CD14-positive monocyte (primary cell): ENCODE results near the gene DPCD. TPM values are rescaled to one million over a fixed set of nuclear protein-coding genes. Genes with fewer than 3 reads are reported as not detected.

Source experiments
- DNase-seq, 3 donors: peaks; one replicate each; pipeline ENCODE4 v3.0.0-alpha.2; 2011 to 2022
- H2AFZ ChIP-seq: 2 replicates; pipeline ENCODE4 v1.6.0; 2012; ENCODE audit warnings: mild to moderate bottlenecking, low read depth, low read length, inconsistent platforms; ENCODE audit not compliant: insufficient read depth, poor library complexity, severe bottlenecking
- H3K27ac ChIP-seq, 2 donors: 1 replicate in 1 of 2; 2 replicates in 1 of 2; pipeline ENCODE4 v1.5.1; 2012 to 2013; ENCODE audit warnings: low read length in 2 of 2, control low read depth in 1 of 2, inconsistent platforms in 1 of 2, low read depth in 1 of 2, mild to moderate bottlenecking in 1 of 2
- H3K27me3 ChIP-seq, 2 donors: one replicate each; pipeline versions ENCODE4 v1.6.0 to v1.6.1; 2011 to 2013; ENCODE audit warnings: low read length in 2 of 2; ENCODE audit not compliant: control insufficient read depth in 2 of 2, insufficient read depth in 2 of 2
- H3K36me3 ChIP-seq, 2 donors: replicated peaks in 1 of 2; 1 replicate in 1 of 2; 2 replicates in 1 of 2; pipeline versions ENCODE4 v1.5.1 to v1.6.1; 2012 to 2013; ENCODE audit warnings: low read length in 2 of 2, control low read depth in 1 of 2, inconsistent platforms in 1 of 2, mild to moderate bottlenecking in 1 of 2; ENCODE audit not compliant: insufficient read depth in 2 of 2, control insufficient read depth in 1 of 2
- H3K4me1 ChIP-seq, 2 donors: 1 replicate in 1 of 2; 2 replicates in 1 of 2; pipeline versions ENCODE4 v1.5.1 to v1.6.1; 2012 to 2013; ENCODE audit warnings: low read length in 2 of 2, control low read depth in 1 of 2, inconsistent platforms in 1 of 2, mild to moderate bottlenecking in 1 of 2, moderate library complexity in 1 of 2; ENCODE audit not compliant: insufficient read depth in 2 of 2, control insufficient read depth in 1 of 2
- H3K4me2 ChIP-seq: replicated peaks from 2 replicates; pipeline ENCODE3; 2012; ENCODE audit warnings: low read length, moderate library complexity, mild to moderate bottlenecking; ENCODE audit not compliant: poor library complexity, severe bottlenecking; ENCODE audit errors: extremely low read depth
- H3K4me3 ChIP-seq, 3 experiments: fragments of 200-600 bp in 1 of 3; sonication (generic) in 1 of 3; replicated peaks in 1 of 3; 1 replicate in 2 of 3; 2 replicates in 1 of 3; pipeline ENCODE4 v1.5.1; 2011 to 2013; ENCODE audit warnings: low read length in 3 of 3, mild to moderate bottlenecking in 3 of 3, control low read depth in 2 of 3, low read depth in 2 of 3, inconsistent platforms in 1 of 3, moderate library complexity in 1 of 3
- H3K79me2 ChIP-seq: 2 replicates; pipeline ENCODE4 v1.6.0; 2012; ENCODE audit warnings: mild to moderate bottlenecking, control low read depth, inconsistent platforms, low read length, moderate library complexity; ENCODE audit not compliant: insufficient read depth
- H3K9ac ChIP-seq: 2 replicates; pipeline ENCODE4 v1.6.0; 2017; ENCODE audit warnings: low read length, mild to moderate bottlenecking; ENCODE audit not compliant: insufficient read depth, poor library complexity, severe bottlenecking
- H3K9me3 ChIP-seq, 2 donors: replicated peaks in 1 of 2; 1 replicate in 1 of 2; 2 replicates in 1 of 2; pipeline versions ENCODE4 v1.5.1 to v1.6.1; 2012 to 2013; ENCODE audit warnings: low read length in 2 of 2, control low read depth in 1 of 2; ENCODE audit not compliant: control insufficient read depth in 1 of 2, insufficient read depth in 1 of 2
- H4K20me1 ChIP-seq: 2 replicates; pipeline ENCODE4 v1.6.0; 2012; ENCODE audit warnings: mild to moderate bottlenecking, low read length, control low read depth, moderate library complexity; ENCODE audit not compliant: insufficient read depth
- H3K27ac Mint-ChIP-seq, 7 donors: one replicate each; pipeline ENCODE4 v1.8.0; 2020; ENCODE audit warnings: mild to moderate bottlenecking in 7 of 7, mixed read lengths in 7 of 7, moderate library complexity in 6 of 7, inconsistent platforms in 2 of 7
- H3K27me3 Mint-ChIP-seq, 3 donors: one replicate each; pipeline ENCODE4 v1.8.0; 2021 to 2022; ENCODE audit warnings: low read depth in 3 of 3, mild to moderate bottlenecking in 3 of 3, mixed read lengths in 3 of 3, moderate library complexity in 3 of 3, inconsistent platforms in 1 of 3
- H3K36me3 Mint-ChIP-seq, 2 donors: one replicate each; pipeline ENCODE4 v1.8.0; 2020; ENCODE audit warnings: mixed read lengths in 2 of 2, inconsistent platforms in 1 of 2, mild to moderate bottlenecking in 1 of 2
- H3K4me1 Mint-ChIP-seq: one replicate; pipeline ENCODE4 v1.8.0; 2020; ENCODE audit warnings: mild to moderate bottlenecking, mixed read lengths
- H3K4me3 Mint-ChIP-seq, 2 donors: one replicate each; pipeline ENCODE4 v1.8.0; 2020; ENCODE audit warnings: mild to moderate bottlenecking in 2 of 2, mixed read lengths in 2 of 2, moderate library complexity in 1 of 2
- H3K9me3 Mint-ChIP-seq, 7 donors: one replicate each; pipeline ENCODE4 v1.8.0; 2020 to 2022; ENCODE audit warnings: mixed read lengths in 7 of 7, mild to moderate bottlenecking in 6 of 7, moderate library complexity in 6 of 7, inconsistent platforms in 2 of 7
- WGBS: methylation state at CpG from one replicate; pipeline ENCODE4 v1.1.5; 2013; ENCODE audit warnings: missing lambda C conversion rate; ENCODE audit not compliant: insufficient coverage; 5-methylcytosine and 5-hydroxymethylcytosine counted together
- intact Hi-C, 2 donors: fragments of 100-400 bp; cut with micrococcal nuclease; formaldehyde crosslinking; loops; one replicate each; pipeline versions ENCODE4 v1.15.0 to v1.15.1; 2023
- polyA plus RNA-seq, 3 donors: library from polyadenylated mRNA; depleted of rRNA in 1 of 3; unstranded in 2 of 3; stranded (reverse) in 1 of 3; fragments of 300-500 nt in 2 of 3; fragments of >200 nt in 1 of 3; fragmentation: Illumina TruSeq in 2 of 3; gene quantifications; 1 replicate in 2 of 3; 2 replicates in 1 of 3; pipeline ENCODE4 v1.2.3, GENCODE V29; 2012 to 2021
- TF ChIP-seq, protein P1 (sequence below): fragments of 200-600 bp; IDR thresholded peaks from one replicate; pipeline ENCODE4 v1.8.0; 2022; ENCODE audit warnings: antibody characterized with exemption, mild to moderate bottlenecking

The DPCD gene
- polyA plus RNA-seq, 3 donors: 8.6 to 17.0 (median 9.0) TPM

- Histone ChIP-seq H3K9ac (no peak overlapping the region), H3K79me2 (no peaks in the 10 kb centered on the region), H3K4me3 (no peak overlapping the region), H2AFZ (no peak overlapping the region), H3K27ac (no peak overlapping the region), H4K20me1 (no peaks in the 10 kb centered on the region), H3K36me3 (peaks cover 4 to 7% of the 10 kb centered on the region in 2 donors), H3K9me3 (peaks cover 1 to 11% of the 10 kb centered on the region in 2 donors), H3K4me1 (peaks cover 17 to 21% of the 10 kb centered on the region in 2 donors), H3K27me3 (peaks cover 25 to 28% of the 10 kb centered on the region in 2 donors), H3K4me2 (no peak overlapping the region)
- TF ChIP-seq, protein P1, sequence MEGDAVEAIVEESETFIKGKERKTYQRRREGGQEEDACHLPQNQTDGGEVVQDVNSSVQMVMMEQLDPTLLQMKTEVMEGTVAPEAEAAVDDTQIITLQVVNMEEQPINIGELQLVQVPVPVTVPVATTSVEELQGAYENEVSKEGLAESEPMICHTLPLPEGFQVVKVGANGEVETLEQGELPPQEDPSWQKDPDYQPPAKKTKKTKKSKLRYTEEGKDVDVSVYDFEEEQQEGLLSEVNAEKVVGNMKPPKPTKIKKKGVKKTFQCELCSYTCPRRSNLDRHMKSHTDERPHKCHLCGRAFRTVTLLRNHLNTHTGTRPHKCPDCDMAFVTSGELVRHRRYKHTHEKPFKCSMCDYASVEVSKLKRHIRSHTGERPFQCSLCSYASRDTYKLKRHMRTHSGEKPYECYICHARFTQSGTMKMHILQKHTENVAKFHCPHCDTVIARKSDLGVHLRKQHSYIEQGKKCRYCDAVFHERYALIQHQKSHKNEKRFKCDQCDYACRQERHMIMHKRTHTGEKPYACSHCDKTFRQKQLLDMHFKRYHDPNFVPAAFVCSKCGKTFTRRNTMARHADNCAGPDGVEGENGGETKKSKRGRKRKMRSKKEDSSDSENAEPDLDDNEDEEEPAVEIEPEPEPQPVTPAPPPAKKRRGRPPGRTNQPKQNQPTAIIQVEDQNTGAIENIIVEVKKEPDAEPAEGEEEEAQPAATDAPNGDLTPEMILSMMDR: no peak
- H3K36me3 Mint-ChIP-seq: peaks cover 7 to 14% of the 10 kb centered on the region in 2 donors
- no peak overlapping the region for H3K4me3 Mint-ChIP-seq
- H3K27me3 Mint-ChIP-seq: peaks cover 30 to 32% (median 30%) of the 10 kb centered on the region in 3 donors
- no CpG with 5 or more reads among the region's 7 CpGs for WGBS
- H3K27ac Mint-ChIP-seq: no peak overlapping the region
- peaks cover 17% of the 10 kb centered on the region for H3K4me1 Mint-ChIP-seq
- H3K9me3 Mint-ChIP-seq: peaks cover 0 to 10% (median 6%) of the 10 kb centered on the region in 7 donors
- no peak for DNase-seq
- intact Hi-C loops: loop anchor here (5.0 kb wide), 2 partner anchors 300 to 360 kb away; no protein-coding TSS in a partner anchor
Observed at GRCh38 chr10:101572126-101572525, 16.0 kb upstream of the DPCD start.

DNA sequence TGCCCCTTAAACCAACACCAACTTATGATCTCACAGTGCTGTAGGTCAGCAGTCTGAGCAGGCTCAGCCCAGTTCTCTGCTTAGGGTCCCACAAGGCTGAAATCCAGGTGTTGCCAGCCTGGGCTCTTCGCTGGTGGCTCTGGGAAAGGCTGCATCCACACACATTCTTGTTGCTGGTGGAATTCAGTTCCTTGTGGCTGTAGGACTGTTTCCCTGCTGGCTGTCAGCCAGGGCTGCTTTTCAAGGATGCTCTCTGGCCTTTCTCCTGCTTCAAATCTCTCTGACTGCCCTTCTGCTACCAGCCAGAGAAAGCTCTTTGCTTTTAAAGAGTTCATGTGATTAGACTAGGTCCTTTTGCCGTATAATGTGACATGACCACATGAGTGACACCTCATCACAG is 15.3 kb upstream of the DPCD start:
- Histone ChIP-seq H3K27ac (no peak overlapping the region), H3K4me2 (no peak overlapping the region), H3K4me3 (no peak overlapping the region), H3K36me3 (peaks cover 9 to 13% of the 10 kb centered on the region in 2 donors), H3K9ac (no peak overlapping the region), H3K4me1 (peaks cover 17 to 21% of the 10 kb centered on the region in 2 donors), H3K27me3 (peaks cover 19 to 22% of the 10 kb centered on the region in 2 donors), H3K9me3 (peaks cover 0 to 11% of the 10 kb centered on the region in 2 donors), H3K79me2 (no peaks in the 10 kb centered on the region), H4K20me1 (no peaks in the 10 kb centered on the region), H2AFZ (no peak overlapping the region)
- H3K27me3 Mint-ChIP-seq: peaks cover 23 to 26% (median 24%) of the 10 kb centered on the region in 3 donors
- WGBS: 100% methylated on average over 2 of the region's 2 CpGs
- no peak for DNase-seq
- peaks cover 11 to 19% of the 10 kb centered on the region in 2 donors for H3K36me3 Mint-ChIP-seq
- TF ChIP-seq, protein P1: no peak
- peaks cover 0 to 10% (median 6%) of the 10 kb centered on the region in 7 donors for H3K9me3 Mint-ChIP-seq
- no peak overlapping the region for H3K4me3 Mint-ChIP-seq
- intact Hi-C loops: loop anchor here (5.0 kb wide), 2 partner anchors 300 to 360 kb away; no protein-coding TSS in a partner anchor
- no peak overlapping the region for H3K27ac Mint-ChIP-seq
- peaks cover 17% of the 10 kb centered on the region for H3K4me1 Mint-ChIP-seq
